HepG2 (cell line): ENCODE data around the gene YIPF4. TPM values are rescaled to one million over a fixed set of nuclear protein-coding genes. Genes with fewer than 3 reads are reported as not detected.
A peak's percentile ranks its signal among the peaks of the same experiment; 100 is the strongest.

Source experiments
- GTF2F1 ChIP-seq: fragments of 150-350 bp; IDR thresholded peaks from 2 replicates; pipeline ENCODE4 v1.6.1; 2014; ENCODE audit warnings: low read length
- KDM1A ChIP-seq: IDR thresholded peaks from 2 replicates; pipeline ENCODE4 v1.6.1; 2016; ENCODE audit warnings: missing compliant biosample characterization
- KDM5A ChIP-seq: fragments of 200-600 bp; sonication (generic); IDR thresholded peaks from 2 replicates; pipeline ENCODE4 v1.7.0; 2018; ENCODE audit warnings: antibody characterized with exemption, mild to moderate bottlenecking, low read length, borderline replicate concordance
- MAFG ChIP-seq: sonication (generic); formaldehyde crosslinking; IDR thresholded peaks from 2 replicates; pipeline ENCODE4 v1.5.1; 2020; ENCODE audit warnings: mild to moderate bottlenecking, missing genetic modification reagents
- NFRKB ChIP-seq: fragments of 450-650 bp; IDR thresholded peaks from 2 replicates; pipeline ENCODE4 v1.6.1; 2017
- PCBP1 ChIP-seq: fragments of 200-400 bp; formaldehyde crosslinking; IDR thresholded peaks from 2 replicates; pipeline ENCODE4 v1.6.1; 2017; ENCODE audit warnings: mild to moderate bottlenecking, low read depth, low read length, borderline replicate concordance
- RARG ChIP-seq: sonication (generic); formaldehyde crosslinking; IDR thresholded peaks from 2 replicates; pipeline ENCODE4 v1.4.0; 2020; ENCODE audit warnings: low read depth, mild to moderate bottlenecking, missing genetic modification reagents
- U2AF2 ChIP-seq: fragments of 200-400 bp; formaldehyde crosslinking; IDR thresholded peaks from 2 replicates; pipeline ENCODE4 v1.6.1; 2017; ENCODE audit warnings: low read depth, mild to moderate bottlenecking, low read length
- ZBTB7A ChIP-seq: sonication (generic); formaldehyde crosslinking; IDR thresholded peaks from 2 replicates; pipeline ENCODE4 v1.8.0; 2022; ENCODE audit warnings: mild to moderate bottlenecking, missing genetic modification reagents
- ZFY ChIP-seq: sonication (generic); formaldehyde crosslinking; IDR thresholded peaks from 2 replicates; pipeline ENCODE4 v1.4.0; 2020; ENCODE audit warnings: missing genetic modification reagents
- ZNF891 ChIP-seq: sonication (generic); formaldehyde crosslinking; IDR thresholded peaks from 2 replicates; pipeline ENCODE4 v1.5.0; 2020; ENCODE audit warnings: mild to moderate bottlenecking, missing genetic modification reagents
- polyA plus RNA-seq, 8 experiments: library from polyadenylated mRNA; depleted of rRNA in 3 of 8; stranded (reverse) in 7 of 8; unstranded in 1 of 8; fragments of >200 nt; fragmentation: Illumina TruSeq in 4 of 8; extraction: Trizol in 4 of 8; gene quantifications; 2 replicates each; pipeline versions ENCODE4 v1.2.1 to v1.2.3, GENCODE V29; 2011 to 2016; ENCODE audit warnings: low read depth in 4 of 8, missing spikeins in 1 of 8, mixed read lengths in 1 of 8; ENCODE audit not compliant: insufficient read depth in 1 of 8
- total RNA-seq, 5 experiments: library from RNA; depleted of rRNA; stranded (reverse); fragments of >200 nt; fragmentation: Illumina TruSeq; extraction: Trizol; gene quantifications; 2 replicates each; pipeline ENCODE4 v1.2.3, GENCODE V29; 2016; ENCODE audit warnings: low read depth in 1 of 5
- TF ChIP-seq, protein P1 (sequence below): sonication (generic); formaldehyde crosslinking; IDR thresholded peaks from 2 replicates; pipeline ENCODE4 v1.4.0; 2020; ENCODE audit warnings: missing genetic modification reagents, borderline replicate concordance
- TF ChIP-seq, protein P2 (sequence below): sonication (generic); formaldehyde crosslinking; IDR thresholded peaks from 2 replicates; pipeline ENCODE4 v1.4.0; 2020; ENCODE audit warnings: missing genetic modification reagents, borderline replicate concordance
- TF ChIP-seq, protein P3 (sequence below), 2 experiments: sonication (generic) in 1 of 2; formaldehyde crosslinking in 1 of 2; IDR thresholded peaks; 2 replicates each; pipeline versions ENCODE4 v1.6.1 to v1.9.0; 2014 to 2022; ENCODE audit warnings: antibody characterized with exemption in 1 of 2, borderline replicate concordance in 1 of 2, inconsistent platforms in 1 of 2, low read depth in 1 of 2, missing genetic modification reagents in 1 of 2
- TF ChIP-seq, protein P4 (sequence below): sonication (generic); formaldehyde crosslinking; IDR thresholded peaks from 2 replicates; pipeline ENCODE4 v1.4.0; 2020; ENCODE audit warnings: missing genetic modification reagents

YIPF4 gene
- total and polyA plus RNA-seq, 2 of the 13 experiments (the other 11 are each of a cell fraction or from before 2014, with no cell fraction given), result 19.0 to 43.9 TPM

DNA sequence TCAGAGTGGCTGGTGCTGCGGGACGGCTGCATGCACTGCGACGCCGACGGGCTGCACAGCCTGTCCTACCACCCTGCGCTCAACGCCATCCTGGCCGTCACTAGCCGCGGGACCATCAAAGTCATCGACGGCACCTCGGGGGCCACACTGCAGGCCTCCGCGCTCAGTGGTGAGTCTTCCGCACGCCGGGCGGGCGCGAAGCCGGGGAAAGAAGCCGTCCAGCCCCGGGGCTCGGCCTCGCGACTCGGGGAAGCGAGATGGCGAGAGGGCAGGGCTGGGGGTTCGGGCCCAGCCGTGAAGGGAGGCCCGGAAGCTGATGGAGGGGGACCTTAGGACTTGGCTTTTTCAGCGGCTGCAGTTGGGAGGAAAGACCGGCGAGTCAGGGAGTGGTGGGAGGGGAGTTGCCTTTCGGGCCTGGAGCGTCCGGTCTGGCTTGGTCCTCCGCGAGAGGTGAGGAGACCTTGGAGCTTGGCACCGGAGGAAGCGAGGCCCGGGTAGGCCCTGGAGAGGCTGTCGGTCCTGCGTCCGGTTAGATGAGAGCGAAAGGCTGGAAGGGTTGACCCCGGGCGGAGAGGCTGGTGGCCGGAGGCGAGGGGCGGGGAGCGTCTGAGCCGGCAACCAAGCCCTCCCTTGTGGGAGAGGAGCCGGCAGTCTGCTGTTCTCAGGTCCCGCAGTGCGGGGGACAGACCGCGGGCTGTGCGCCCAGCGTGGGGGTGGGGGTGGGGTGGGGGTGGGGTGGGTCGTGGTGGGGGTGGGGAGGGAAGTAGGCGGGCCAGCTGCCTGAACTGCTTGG is 79.8 kb downstream of the YIPF4 start (continued):
- TF ChIP-seq, protein P1, sequence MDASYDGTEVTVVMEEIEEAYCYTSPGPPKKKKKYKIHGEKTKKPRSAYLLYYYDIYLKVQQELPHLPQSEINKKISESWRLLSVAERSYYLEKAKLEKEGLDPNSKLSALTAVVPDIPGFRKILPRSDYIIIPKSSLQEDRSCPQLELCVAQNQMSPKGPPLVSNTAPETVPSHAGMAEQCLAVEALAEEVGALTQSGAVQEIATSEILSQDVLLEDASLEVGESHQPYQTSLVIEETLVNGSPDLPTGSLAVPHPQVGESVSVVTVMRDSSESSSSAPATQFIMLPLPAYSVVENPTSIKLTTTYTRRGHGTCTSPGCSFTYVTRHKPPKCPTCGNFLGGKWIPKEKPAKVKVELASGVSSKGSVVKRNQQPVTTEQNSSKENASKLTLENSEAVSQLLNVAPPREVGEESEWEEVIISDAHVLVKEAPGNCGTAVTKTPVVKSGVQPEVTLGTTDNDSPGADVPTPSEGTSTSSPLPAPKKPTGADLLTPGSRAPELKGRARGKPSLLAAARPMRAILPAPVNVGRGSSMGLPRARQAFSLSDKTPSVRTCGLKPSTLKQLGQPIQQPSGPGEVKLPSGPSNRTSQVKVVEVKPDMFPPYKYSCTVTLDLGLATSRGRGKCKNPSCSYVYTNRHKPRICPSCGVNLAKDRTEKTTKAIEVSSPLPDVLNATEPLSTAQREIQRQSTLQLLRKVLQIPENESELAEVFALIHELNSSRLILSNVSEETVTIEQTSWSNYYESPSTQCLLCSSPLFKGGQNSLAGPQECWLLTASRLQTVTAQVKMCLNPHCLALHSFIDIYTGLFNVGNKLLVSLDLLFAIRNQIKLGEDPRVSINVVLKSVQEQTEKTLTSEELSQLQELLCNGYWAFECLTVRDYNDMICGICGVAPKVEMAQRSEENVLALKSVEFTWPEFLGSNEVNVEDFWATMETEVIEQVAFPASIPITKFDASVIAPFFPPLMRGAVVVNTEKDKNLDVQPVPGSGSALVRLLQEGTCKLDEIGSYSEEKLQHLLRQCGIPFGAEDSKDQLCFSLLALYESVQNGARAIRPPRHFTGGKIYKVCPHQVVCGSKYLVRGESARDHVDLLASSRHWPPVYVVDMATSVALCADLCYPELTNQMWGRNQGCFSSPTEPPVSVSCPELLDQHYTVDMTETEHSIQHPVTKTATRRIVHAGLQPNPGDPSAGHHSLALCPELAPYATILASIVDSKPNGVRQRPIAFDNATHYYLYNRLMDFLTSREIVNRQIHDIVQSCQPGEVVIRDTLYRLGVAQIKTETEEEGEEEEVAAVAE (CRISPR knock-in tag), result 0 out of 2 replicates have a peak, but pooled peaks have one; percentile 36
- no peak for TF ChIP-seq NFRKB
- TF ChIP-seq KDM1A (CRISPR knock-in tag), result no peak
- TF ChIP-seq, protein P2, sequence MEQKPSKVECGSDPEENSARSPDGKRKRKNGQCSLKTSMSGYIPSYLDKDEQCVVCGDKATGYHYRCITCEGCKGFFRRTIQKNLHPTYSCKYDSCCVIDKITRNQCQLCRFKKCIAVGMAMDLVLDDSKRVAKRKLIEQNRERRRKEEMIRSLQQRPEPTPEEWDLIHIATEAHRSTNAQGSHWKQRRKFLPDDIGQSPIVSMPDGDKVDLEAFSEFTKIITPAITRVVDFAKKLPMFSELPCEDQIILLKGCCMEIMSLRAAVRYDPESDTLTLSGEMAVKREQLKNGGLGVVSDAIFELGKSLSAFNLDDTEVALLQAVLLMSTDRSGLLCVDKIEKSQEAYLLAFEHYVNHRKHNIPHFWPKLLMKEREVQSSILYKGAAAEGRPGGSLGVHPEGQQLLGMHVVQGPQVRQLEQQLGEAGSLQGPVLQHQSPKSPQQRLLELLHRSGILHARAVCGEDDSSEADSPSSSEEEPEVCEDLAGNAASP (CRISPR knock-in tag), result no peak
- no peak for TF ChIP-seq ZBTB7A (CRISPR knock-in tag)
- 0 out of 2 replicates have a peak, but pooled peaks have one; percentile 14 for TF ChIP-seq U2AF2
- TF ChIP-seq GTF2F1, result no peak
- no peak for TF ChIP-seq MAFG (CRISPR knock-in tag)
- TF ChIP-seq, protein P3, sequence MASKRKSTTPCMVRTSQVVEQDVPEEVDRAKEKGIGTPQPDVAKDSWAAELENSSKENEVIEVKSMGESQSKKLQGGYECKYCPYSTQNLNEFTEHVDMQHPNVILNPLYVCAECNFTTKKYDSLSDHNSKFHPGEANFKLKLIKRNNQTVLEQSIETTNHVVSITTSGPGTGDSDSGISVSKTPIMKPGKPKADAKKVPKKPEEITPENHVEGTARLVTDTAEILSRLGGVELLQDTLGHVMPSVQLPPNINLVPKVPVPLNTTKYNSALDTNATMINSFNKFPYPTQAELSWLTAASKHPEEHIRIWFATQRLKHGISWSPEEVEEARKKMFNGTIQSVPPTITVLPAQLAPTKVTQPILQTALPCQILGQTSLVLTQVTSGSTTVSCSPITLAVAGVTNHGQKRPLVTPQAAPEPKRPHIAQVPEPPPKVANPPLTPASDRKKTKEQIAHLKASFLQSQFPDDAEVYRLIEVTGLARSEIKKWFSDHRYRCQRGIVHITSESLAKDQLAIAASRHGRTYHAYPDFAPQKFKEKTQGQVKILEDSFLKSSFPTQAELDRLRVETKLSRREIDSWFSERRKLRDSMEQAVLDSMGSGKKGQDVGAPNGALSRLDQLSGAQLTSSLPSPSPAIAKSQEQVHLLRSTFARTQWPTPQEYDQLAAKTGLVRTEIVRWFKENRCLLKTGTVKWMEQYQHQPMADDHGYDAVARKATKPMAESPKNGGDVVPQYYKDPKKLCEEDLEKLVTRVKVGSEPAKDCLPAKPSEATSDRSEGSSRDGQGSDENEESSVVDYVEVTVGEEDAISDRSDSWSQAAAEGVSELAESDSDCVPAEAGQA (IDR thresholded peaks at IDR 0.05; ENCODE audit: low read depth), result no peak
- TF ChIP-seq, protein P3 (CRISPR knock-in tag; IDR thresholded peaks at IDR 0.05; ENCODE audit: borderline replicate concordance), result no peak
- peak; percentile 90 for TF ChIP-seq ZFY (CRISPR knock-in tag)
- TF ChIP-seq RARG (CRISPR knock-in tag), result 0 out of 2 replicates have a peak, but pooled peaks have one; percentile 47
- peak; percentile 76 for TF ChIP-seq KDM5A
- 0 out of 2 replicates have a peak, but pooled peaks have one; percentile 74 for TF ChIP-seq PCBP1
- TF ChIP-seq ZNF891 (CRISPR knock-in tag), result peak; percentile 64; the same call in 1 of the 2 replicates
- TF ChIP-seq, protein P4, sequence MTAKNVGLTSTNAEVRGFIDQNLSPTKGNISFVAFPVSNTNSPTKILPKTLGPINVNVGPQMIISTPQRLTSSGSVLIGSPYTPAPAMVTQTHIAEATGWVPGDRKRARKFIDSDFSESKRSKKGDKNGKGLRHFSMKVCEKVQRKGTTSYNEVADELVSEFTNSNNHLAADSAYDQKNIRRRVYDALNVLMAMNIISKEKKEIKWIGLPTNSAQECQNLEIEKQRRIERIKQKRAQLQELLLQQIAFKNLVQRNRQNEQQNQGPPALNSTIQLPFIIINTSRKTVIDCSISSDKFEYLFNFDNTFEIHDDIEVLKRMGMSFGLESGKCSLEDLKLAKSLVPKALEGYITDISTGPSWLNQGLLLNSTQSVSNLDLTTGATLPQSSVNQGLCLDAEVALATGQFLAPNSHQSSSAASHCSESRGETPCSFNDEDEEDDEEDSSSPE (CRISPR knock-in tag), result no peak
